Measurements from ENCODE around the gene TMPRSS9.
"Not testable (repeated sequence)": the region's sequence is repeated elsewhere in the genome, so short reads cannot be mapped to it uniquely, and the experiment has no call there.

Gene TMPRSS9

DNA sequence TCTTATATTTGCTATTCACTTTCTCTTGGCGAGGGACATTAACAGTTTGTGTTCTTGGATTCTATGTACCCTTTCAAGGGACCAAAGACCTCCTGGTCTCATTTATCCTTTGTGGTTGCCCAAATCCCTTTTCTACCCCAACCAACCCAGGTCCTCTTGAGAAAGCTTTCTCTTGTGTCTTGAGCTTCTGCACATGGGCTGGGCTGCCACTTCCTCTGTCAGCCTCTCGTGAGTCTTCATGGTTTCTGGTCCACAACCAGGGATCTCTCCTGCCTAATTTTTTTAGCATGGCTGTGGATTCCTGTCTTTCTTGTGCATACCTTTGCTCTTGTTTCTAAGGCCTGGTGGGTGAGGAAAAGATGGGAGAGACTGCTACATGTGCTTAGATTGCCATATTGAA, 52.4 kb downstream of the TMPRSS9 start:
- TF ChIP-seq, protein P1, sequence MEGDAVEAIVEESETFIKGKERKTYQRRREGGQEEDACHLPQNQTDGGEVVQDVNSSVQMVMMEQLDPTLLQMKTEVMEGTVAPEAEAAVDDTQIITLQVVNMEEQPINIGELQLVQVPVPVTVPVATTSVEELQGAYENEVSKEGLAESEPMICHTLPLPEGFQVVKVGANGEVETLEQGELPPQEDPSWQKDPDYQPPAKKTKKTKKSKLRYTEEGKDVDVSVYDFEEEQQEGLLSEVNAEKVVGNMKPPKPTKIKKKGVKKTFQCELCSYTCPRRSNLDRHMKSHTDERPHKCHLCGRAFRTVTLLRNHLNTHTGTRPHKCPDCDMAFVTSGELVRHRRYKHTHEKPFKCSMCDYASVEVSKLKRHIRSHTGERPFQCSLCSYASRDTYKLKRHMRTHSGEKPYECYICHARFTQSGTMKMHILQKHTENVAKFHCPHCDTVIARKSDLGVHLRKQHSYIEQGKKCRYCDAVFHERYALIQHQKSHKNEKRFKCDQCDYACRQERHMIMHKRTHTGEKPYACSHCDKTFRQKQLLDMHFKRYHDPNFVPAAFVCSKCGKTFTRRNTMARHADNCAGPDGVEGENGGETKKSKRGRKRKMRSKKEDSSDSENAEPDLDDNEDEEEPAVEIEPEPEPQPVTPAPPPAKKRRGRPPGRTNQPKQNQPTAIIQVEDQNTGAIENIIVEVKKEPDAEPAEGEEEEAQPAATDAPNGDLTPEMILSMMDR (IDR thresholded peaks at IDR 0.05; ENCODE audit: control extremely low read depth, extremely low read depth, low read depth, missing control alignments), result no peak
- CTCF ChIA-PET, result no interaction called here
- POLR2A ChIA-PET, result no interaction called here
- DNase-seq (ENCODE audit: extremely low spot score), result no peak

- POLR2A ChIA-PET, result no interaction called here
- CTCF ChIA-PET, result interaction anchor here (0.9 kb wide), 1 partner anchor 9 kb away, joined by 3 read pairs; no protein-coding TSS in a partner anchor
- no peak for DNase-seq (ENCODE audit: extremely low spot score)
- TF ChIP-seq, protein P1 (IDR thresholded peaks at IDR 0.05; ENCODE audit: control extremely low read depth, extremely low read depth, low read depth, missing control alignments), result no peak
These were observed 53.1 kb downstream of the TMPRSS9 start for GRCh38 chr19:2413159-2413558.

DNA sequence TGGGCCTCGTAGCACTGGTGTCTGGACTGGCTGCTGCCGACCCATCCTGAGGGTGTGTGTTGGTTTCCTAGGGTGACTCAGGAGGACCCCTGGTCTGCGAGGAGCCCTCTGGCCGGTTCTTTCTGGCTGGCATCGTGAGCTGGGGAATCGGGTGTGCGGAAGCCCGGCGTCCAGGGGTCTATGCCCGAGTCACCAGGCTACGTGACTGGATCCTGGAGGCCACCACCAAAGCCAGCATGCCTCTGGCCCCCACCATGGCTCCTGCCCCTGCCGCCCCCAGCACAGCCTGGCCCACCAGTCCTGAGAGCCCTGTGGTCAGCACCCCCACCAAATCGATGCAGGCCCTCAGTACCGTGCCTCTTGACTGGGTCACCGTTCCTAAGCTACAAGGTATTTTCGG, 53.6 kb downstream of the TMPRSS9 start:
- TF ChIP-seq, protein P1 (IDR thresholded peaks at IDR 0.05; ENCODE audit: control extremely low read depth, extremely low read depth, low read depth, missing control alignments), result no peak
- ChIA-PET CTCF (interaction anchor here (0.9 kb wide), 1 partner anchor 10 kb away, joined by 3 read pairs; no protein-coding TSS in a partner anchor), POLR2A (no interaction called here)
- no peak for DNase-seq (ENCODE audit: extremely low spot score)

DNA sequence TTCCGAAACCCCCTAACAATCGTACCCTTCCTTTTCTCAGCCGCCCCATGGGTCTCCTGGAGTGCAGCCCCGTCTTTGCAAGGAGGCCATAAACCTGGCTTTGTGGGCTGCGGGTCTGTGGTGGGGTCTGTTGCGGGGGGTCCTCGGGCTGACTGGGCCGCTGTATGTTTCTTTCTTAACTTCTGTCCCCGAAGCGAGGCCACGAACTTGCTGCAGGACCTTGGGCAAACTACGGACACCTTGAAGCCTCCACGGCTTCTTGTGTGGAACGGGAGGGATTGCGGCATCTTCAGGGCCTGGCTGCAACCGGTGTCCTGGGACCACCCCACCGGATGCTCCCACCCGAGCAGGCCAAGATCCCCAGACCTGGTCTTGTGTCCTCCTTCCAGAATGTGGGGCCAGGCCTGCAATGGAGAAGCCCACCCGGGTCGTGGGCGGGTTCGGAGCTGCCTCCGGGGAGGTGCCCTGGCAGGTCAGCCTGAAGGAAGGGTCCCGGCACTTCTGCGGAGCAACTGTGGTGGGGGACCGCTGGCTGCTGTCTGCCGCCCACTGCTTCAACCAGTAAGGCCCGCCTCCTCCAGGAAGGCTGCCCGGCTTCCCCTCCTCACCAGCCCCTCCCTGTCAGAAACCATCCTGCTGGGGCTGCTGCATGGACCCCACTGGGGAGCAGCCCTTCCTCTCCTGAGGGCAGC, 55.4 kb downstream of the TMPRSS9 start:
- DNase-seq (ENCODE audit: extremely low spot score), result no peak
- CTCF ChIA-PET, result interaction anchor here (1.3 kb wide), 1 partner anchor 30 kb away, joined by 3 read pairs; no protein-coding TSS in a partner anchor
- TF ChIP-seq, protein P1 (IDR thresholded peaks at IDR 0.05; ENCODE audit: control extremely low read depth, extremely low read depth, low read depth, missing control alignments), result no peak
- POLR2A ChIA-PET, result no interaction called here

GRCh38 chr19:2415973-2416319, 55.9 kb downstream of the TMPRSS9 start:
- ChIA-PET CTCF (no interaction called here), POLR2A (no interaction called here)
- no peak for DNase-seq (ENCODE audit: extremely low spot score)
- TF ChIP-seq, protein P1 (IDR thresholded peaks at IDR 0.05; ENCODE audit: control extremely low read depth, extremely low read depth, low read depth, missing control alignments), result no peak

DNA sequence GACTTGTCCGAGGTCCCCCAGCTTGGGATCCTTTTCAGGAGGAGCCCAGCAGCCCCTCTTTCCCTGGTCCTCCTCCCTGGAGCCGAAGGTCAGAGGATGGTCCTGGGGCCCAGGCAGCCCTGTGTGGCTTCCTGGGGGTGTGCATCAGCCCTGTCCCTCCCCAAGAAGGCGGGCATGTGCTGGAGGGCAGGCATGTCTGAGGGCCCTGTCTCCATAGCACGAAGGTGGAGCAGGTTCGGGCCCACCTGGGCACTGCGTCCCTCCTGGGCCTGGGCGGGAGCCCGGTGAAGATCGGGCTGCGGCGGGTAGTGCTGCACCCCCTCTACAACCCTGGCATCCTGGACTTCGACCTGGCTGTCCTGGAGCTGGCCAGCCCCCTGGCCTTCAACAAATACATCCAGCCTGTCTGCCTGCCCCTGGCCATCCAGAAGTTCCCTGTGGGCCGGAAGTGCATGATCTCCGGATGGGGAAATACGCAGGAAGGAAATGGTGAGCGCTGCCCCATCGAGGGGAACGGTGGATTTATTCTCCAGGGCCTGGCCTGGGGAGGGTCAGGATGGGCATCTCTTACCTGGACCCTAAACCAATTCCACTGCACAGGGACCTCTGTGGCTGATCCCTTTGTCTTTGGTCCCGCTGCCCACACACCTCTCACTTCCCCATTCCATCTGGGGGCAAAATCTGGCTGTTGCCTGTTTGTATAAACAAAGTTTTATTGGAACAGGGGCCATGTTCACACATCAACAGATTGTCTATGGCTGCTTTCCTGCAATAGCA, 56.4 kb downstream of the TMPRSS9 start:
- no peak for DNase-seq (ENCODE audit: extremely low spot score)
- TF ChIP-seq, protein P1 (IDR thresholded peaks at IDR 0.05; ENCODE audit: control extremely low read depth, extremely low read depth, low read depth, missing control alignments), result no peak
- ChIA-PET POLR2A (interaction anchor here (0.7 kb wide), 1 partner anchor 620 kb away, joined by 5 read pairs; no protein-coding TSS in a partner anchor), CTCF (no interaction called here)

- CTCF ChIA-PET; DNase-seq (ENCODE audit: extremely low spot score): not testable (repeated sequence)
- POLR2A ChIA-PET, result interaction anchor here (0.6 to 0.7 kb wide), 2 partner anchors 192 to 619 kb away, joined by 3 to 5 read pairs; no protein-coding TSS in a partner anchor
These were observed 57.4 kb downstream of the TMPRSS9 start for GRCh38 chr19:2417436-2417835.

Data from GM10248 (cell line).